Measurements from ENCODE around the gene GTF2E1. TPM values are rescaled to one million over a fixed set of nuclear protein-coding genes. Genes with fewer than 3 reads are reported as not detected.
"Not testable (repeated sequence)": the region's sequence is repeated elsewhere in the genome, so short reads cannot be mapped to it uniquely, and the experiment has no call there.

The GTF2E1 gene
- total RNA-seq, 1 experiment from 2014 or later = 14.5 TPM

DNA sequence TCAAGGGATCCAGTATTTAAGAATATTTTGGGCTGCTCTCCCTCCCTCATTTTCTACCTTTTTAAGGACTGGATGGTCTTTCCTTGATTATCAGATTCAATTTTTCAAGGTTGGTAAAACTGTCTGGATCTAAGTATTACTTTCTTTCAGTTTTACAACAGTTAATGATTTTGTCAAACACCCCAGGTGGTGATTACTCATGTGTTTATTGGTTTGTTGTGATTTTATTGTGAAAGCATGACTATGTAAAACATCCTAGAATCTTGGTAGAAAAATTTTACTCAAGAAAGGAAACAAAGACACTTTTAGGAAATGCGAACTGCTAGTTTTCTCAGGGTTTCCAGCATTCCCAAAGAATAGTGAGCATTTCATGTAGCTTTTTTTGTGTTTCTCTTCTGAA is 7.3 kb downstream of the GTF2E1 start:
- no peak for DNase-seq (ENCODE audit: low read depth)
- in situ Hi-C loops (cut with HindIII; ENCODE audit: low pct_unique_long_range_greater_than_20kb, low sequenced_read_pairs) = no loop called here

DNA sequence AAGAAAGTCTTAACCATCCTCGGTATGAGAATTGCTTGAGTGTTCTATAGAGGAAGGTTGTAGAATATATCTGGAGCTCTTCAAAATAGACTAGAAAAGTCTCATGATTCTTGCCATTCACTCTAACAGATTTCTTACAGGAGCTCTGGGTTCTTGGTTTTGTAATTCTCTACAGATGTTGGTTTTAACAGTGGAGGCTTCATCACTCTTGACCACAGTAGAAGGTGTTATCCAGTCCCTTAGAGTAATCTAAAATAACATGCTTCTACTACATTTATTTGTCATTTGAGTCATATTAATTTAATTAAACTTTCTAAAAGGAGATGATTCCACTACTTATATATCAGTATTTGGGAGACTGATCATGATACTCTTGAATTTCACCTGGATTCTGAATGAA is 9.7 kb downstream of the GTF2E1 start:
- in situ Hi-C loops (cut with HindIII; ENCODE audit: low pct_unique_long_range_greater_than_20kb, low sequenced_read_pairs) = no loop called here
- DNase-seq (ENCODE audit: low read depth) = no peak

DNA sequence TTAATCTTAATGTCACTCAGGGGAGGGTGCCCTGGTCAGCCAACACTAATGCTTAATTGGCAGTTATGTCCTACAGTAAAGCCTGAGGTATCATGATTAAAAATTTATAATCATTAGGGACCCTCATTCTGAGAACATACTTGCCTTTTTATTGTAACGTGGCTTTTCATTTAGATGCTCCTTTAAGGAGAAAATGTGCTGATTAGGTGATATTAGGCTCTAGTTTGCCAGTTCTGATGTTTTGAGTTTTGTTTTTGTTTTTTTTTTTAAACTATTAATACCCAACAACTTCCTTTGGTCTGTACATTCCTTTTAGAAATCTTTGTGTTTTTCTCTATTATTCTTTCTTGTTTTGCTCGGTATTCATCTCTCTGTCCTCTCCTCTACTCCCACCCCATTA is 10.3 kb downstream of the GTF2E1 start:
- in situ Hi-C loops (cut with HindIII; ENCODE audit: low pct_unique_long_range_greater_than_20kb, low sequenced_read_pairs) = no loop called here
- no peak for DNase-seq (ENCODE audit: low read depth)

DNA sequence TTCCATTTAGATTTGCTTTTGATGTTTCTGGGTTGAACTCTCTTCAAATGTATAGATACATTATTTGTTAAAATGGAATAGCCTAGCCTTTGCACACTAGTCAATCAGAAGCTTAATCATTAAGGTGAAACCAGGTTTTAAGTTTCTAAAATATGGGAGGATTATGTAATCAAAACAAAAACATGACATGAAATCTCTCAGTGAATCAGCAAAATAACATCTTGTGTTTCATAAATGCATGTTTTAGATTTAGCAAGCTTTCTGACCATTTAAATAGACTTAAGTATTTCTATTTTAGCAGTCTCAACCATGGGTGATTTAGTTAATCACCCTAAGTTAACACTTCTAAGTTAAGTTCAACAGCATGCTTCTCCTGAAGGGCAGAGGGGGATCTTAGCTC is 11.3 kb downstream of the GTF2E1 start:
- in situ Hi-C loops (cut with HindIII; ENCODE audit: low pct_unique_long_range_greater_than_20kb, low sequenced_read_pairs) = no loop called here
- no peak for DNase-seq (ENCODE audit: low read depth)

DNA sequence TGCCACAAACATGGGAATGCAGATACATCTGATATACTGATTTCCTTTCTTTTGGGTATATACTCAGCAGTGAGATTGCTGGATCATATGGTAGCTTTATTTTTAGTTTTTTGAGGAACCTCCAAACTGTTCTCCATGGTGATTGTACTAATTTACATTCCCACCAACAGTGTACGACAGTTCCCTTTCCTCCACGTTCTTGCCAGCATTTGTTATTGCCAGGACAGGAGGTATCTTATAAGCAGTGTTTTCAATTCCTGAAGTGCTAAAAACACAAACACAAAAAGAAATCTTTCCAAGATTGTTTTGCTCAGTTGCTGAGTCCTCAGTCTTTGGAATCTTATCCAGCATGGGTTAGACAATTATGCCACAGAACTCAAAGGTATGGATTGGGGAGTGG is 13.5 kb downstream of the GTF2E1 start:
- in situ Hi-C loops (cut with HindIII; ENCODE audit: low pct_unique_long_range_greater_than_20kb, low sequenced_read_pairs) = no loop called here
- no peak for DNase-seq (ENCODE audit: low read depth)

DNA sequence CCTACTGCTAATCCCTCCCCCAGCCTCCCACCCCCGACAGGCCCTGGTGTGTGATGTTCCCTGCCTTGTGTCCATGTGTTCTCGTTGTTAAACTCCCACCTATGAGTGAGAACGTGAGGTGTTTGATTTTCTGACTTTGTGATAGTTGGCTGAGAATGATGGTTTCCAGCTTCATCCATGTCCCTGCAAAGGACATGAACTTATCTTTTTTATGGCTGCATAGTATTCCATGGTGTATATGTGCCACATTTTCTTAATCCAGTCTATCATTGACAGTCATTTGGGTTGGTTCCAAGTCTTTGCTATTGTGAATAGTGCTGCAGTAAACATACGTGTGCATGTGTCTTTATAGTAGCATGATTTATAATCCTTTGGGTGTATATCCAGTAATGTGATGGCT is 16.0 kb downstream of the GTF2E1 start:
- in situ Hi-C loops (cut with HindIII; ENCODE audit: low pct_unique_long_range_greater_than_20kb, low sequenced_read_pairs) = not testable (repeated sequence)

DNA sequence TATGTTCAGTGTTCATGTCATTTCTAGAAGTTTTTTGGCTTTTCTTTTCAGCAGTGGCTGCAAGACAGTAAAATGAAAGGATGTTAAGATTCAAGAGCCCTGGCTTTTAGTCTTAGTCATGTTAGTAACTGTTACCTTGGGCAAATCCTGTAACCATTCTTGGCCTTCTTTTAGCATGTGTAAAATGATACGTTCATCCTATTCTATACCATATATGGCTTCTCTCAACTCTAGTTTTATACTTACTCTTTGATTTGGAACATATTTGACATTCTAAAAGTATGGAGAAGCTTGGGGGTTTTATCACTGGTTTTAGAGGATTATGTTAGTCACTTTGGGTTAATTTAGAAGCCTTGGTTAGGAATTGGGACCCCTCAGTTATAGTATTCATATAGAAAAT is 20.1 kb downstream of the GTF2E1 start:
- no peak for DNase-seq (ENCODE audit: low read depth)

More for the DNA sequence above, 16.0 kb downstream of the GTF2E1 start:
- not testable (repeated sequence) for DNase-seq (ENCODE audit: low read depth)

DNA sequence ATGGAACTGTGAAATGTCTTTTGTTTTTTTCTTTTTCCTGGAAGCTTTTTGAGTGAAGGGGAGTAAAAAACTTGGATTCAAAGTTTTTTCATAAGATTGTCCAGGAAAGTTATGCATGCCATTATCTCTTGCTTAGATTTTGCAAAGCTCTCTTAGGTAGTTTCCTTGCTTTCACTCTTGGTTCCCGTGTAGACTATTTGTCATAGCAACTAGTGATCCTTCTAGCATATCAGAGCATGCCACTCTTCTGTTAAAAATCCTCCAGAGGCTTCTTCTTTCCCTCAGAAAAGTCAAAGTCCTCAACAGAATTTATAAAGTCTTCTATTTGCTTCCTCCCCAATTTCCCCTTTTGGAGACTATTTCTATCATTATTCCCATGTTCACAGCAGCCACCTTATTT is 21.1 kb downstream of the GTF2E1 start:
- in situ Hi-C loops (cut with HindIII; ENCODE audit: low pct_unique_long_range_greater_than_20kb, low sequenced_read_pairs) = no loop called here
- DNase-seq (ENCODE audit: low read depth) = no peak

More for the DNA sequence above, 20.1 kb downstream of the GTF2E1 start:
- in situ Hi-C loops (cut with HindIII; ENCODE audit: low pct_unique_long_range_greater_than_20kb, low sequenced_read_pairs) = no loop called here

DNA sequence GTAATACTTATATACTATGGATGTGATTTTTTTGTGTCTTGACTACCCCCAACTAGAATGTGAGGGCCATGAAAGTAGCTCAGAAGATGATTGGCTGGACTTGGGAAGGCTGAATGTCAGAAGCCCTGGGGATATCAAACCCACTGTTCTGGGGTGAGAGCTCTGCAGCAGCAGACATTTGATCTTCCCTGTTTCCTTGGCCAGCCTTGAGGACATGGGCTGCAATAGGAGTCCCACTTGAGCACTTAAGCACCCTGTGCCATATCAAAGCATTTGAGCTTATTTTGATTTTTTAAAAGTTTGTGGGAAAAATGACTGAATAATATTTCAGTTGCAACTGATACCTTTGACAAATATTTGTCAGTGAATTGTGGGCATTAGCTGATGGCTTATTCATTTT is 21.7 kb downstream of the GTF2E1 start:
- DNase-seq (ENCODE audit: low read depth) = no peak
- in situ Hi-C loops (cut with HindIII; ENCODE audit: low pct_unique_long_range_greater_than_20kb, low sequenced_read_pairs) = no loop called here

DNA sequence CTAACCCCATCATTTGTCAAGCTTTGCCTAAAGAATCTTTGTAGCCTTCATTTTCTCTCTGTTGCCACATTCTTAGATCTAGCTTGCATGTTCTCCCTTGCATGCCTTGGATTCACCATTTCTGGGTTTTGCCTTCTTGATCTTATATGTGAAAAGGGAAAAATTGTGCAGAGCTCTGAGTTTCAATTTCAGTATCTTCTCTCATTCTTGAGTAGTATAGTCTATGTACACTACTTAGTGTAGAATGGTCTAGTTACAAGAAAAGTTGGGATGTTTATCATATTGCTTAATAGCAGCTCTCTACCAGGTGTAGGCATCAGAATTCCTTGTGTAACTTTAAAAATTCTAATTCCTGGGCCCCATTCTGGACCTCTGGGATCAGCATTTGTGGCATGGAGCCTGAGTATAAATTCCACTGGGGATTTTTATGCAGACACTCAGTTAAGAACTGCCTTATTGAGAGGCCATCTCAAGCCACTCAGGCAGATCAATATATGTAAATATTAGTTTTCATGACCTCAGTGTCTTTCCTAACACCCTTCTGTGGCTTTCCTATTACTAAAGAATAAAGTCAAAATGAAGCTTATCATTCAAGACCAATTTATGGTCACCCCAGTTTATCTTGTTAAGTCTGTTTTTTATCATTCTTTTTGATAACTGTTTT is 23.4 kb downstream of the GTF2E1 start:
- DNase-seq (ENCODE audit: low read depth) = no peak
- in situ Hi-C loops (cut with HindIII; ENCODE audit: low pct_unique_long_range_greater_than_20kb, low sequenced_read_pairs) = no loop called here

DNA sequence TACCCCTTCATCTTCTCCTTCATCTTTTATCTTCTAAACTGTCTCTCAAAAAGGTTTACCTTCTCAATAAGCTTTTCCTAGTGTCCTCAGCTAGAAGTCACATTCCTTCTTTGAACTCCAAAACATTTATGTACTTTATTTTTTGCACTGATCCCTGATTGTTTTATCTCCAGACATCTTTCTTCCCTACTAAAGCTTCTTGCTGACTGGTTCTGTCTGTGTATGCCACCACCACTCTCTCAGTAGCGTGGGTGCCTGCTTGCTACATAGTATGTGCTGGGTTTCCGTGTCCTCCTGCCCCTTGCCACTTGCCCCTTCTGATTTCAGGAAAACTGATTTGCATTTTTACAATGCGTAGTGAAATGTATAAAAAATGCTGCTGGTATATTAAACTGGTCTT is 24.0 kb downstream of the GTF2E1 start:
- in situ Hi-C loops (cut with HindIII; ENCODE audit: low pct_unique_long_range_greater_than_20kb, low sequenced_read_pairs) = no loop called here
- no peak for DNase-seq (ENCODE audit: low read depth)

DNA sequence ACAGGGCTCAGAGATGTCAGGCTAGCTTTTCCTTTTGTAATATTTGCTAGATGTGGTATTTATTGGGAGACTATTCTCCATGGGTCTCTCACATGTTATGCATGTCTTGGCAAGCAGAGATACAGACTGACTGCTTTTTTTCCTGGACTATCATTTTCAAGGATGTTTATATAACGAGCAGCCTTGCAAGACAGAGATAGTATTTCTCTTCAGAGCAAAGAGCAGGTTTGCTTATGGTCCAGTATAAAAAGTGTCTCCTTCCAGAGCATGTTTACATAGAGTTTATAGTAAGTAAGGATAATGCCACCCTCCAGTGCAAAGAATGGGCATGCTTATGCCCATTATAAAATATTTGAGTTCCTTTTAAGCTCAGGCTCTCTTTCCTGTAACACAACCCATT is 24.6 kb downstream of the GTF2E1 start:
- no peak for DNase-seq (ENCODE audit: low read depth)
- in situ Hi-C loops (cut with HindIII; ENCODE audit: low pct_unique_long_range_greater_than_20kb, low sequenced_read_pairs) = no loop called here

DNA sequence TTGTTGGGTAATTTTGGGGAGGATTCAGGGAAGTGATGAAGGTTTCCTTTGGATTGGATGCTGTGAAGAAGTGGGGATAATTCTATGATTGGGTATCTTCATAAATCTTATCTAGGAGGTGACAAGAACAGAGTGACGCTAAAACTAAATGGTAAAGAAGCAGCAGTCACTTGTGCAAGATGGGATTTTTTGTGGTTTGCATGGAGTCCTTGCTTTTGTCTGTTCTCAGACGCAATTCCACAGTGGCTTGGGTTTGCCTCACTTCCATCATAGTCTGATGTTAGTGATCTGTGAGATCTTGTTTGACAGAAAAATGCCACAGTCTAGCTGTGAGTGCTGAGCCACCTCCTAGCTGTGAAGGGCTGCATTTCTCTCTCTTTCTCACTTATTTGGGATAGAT is 26.9 kb downstream of the GTF2E1 start:
- in situ Hi-C loops (cut with HindIII; ENCODE audit: low pct_unique_long_range_greater_than_20kb, low sequenced_read_pairs) = no loop called here
- DNase-seq (ENCODE audit: low read depth) = no peak

DNA sequence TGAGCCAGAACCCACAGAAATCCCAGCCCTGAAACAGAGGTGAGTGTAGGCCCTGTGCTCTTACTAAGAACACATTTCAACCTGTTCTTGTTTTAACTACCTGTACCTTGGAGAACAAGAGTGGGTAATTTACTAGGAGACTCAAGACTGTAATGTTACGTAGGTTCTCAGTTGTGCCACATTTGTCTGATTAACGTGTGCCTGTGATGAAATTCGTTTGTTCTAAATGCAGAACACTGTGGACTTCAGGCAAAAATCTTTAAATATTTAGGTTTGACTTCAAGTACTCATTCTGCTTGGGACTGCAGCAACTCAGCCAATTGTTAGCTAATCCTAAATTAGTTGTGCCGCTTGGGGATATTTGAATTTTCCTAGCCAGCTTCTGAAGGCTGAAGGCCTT is 28.3 kb downstream of the GTF2E1 start:
- DNase-seq (ENCODE audit: low read depth) = no peak
- in situ Hi-C loops (cut with HindIII; ENCODE audit: low pct_unique_long_range_greater_than_20kb, low sequenced_read_pairs) = no loop called here

DNA sequence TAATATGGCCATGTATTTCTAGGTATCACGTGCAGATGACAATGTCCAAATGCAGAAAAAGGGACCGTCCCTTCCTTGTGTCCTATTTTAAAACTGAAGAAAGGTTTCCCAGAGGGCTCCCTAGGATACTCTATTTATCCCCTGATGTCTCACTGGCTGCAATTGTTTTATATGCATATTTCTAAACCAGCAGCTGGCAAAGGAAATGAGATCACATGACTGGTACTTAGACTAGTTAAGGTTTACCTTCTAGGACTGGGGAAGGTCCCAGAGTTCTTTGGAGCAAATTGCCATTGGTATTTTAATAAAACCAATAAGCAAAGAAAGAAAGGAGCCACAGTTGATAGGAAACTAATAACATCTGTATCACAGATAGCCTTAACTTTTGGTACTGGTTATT is 29.5 kb downstream of the GTF2E1 start:
- DNase-seq (ENCODE audit: low read depth) = no peak
- in situ Hi-C loops (cut with HindIII; ENCODE audit: low pct_unique_long_range_greater_than_20kb, low sequenced_read_pairs) = no loop called here

DNA sequence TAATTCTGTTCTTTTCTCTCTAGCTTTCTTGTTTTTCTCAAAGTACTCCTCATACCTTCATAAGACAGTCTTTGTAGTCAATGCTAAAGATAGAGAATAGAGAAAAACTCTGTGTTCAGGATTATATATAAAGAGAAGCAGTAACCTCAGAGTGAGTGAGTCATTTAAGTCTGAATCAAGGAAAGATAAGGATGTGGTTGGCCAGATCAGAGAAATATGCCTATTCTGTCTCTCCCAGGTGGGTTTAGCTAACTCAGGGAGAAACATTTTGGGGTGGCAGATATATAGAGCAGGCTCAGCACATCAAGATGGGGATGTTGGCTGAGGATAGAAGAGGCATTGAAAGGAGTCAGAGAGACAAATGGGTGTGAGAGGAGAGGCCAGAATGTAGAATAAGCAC is 31.4 kb downstream of the GTF2E1 start:
- in situ Hi-C loops (cut with HindIII; ENCODE audit: low pct_unique_long_range_greater_than_20kb, low sequenced_read_pairs) = no loop called here
- DNase-seq (ENCODE audit: low read depth) = no peak

DNA sequence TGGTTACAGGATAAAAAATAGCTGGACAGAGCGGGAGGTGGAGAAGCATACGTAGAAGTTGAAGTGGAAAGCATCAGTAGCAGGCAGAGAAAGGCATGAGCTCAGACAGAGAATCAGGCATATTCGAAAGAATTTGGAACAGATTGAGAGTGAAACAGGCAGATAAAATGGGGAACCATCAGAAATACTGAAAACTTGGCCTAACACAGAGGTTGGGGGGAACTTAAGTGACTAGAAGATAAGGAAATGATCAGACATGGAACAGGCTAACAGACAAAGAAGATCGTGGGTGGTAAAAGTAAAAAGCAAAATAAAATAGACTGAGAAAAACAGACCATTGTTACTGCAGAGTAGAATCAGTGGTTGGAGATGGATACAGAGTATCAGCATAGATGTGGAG is 32.9 kb downstream of the GTF2E1 start:
- in situ Hi-C loops (cut with HindIII; ENCODE audit: low pct_unique_long_range_greater_than_20kb, low sequenced_read_pairs) = no loop called here
- no peak for DNase-seq (ENCODE audit: low read depth)

DNA sequence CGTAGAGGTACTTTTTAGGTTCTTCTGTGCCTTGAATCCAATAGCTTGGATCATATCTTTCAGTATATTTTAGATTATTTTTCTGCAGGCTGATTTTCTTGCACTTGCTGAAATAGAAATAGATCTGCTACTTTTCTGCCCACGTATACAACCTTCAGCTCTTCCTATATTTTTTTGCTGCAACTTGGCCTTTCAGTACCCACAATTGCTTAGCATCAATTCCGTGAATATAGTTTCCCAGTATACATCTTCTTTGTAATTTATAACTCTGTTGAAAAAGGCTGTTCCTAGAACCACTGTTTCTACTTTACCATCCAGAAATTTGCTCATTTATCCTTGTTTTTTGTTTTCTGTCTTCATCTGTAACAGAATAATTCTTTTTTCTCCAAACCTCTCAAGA is 36.2 kb downstream of the GTF2E1 start:
- in situ Hi-C loops (cut with HindIII; ENCODE audit: low pct_unique_long_range_greater_than_20kb, low sequenced_read_pairs) = no loop called here
- no peak for DNase-seq (ENCODE audit: low read depth)

DNA sequence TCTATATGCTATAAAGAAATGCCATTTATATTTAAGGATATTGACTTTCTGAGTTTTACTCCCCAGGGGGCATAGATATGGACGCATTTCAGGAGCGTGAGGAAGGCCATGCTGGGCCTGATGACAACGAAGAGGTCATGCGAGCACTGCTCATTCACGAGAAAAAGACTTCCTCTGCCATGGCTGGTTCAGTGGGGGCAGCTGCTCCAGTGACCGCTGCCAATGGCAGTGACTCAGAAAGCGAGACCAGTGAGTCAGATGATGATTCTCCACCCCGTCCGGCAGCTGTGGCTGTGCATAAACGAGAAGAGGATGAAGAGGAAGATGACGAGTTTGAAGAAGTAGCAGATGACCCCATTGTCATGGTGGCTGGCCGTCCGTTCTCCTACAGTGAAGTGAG is 38.4 kb downstream of the GTF2E1 start:
- in situ Hi-C loops (cut with HindIII; ENCODE audit: low pct_unique_long_range_greater_than_20kb, low sequenced_read_pairs) = no loop called here
- DNase-seq (ENCODE audit: low read depth) = peak; percentile 76

DNA sequence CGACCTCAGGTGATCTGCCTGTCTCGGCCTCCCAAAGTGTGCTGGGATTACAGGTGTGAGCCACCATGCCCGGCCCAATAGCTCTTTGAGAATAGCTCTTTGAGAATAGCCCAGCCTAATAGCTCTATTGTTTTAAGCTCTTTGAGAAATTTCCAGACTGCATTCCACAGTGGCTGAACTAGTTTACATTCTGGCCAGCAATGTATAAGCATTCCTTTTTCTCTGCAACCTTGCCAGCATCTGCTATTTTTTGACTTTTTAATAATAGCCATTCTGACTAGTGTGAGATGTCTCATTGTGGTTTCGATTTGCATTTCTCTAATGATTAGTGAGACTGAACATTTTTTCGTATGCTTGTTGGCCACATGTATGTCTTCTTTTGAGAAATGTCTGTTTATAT is 43.3 kb downstream of the GTF2E1 start:
- in situ Hi-C loops (cut with HindIII; ENCODE audit: low pct_unique_long_range_greater_than_20kb, low sequenced_read_pairs) = not testable (repeated sequence)

DNA sequence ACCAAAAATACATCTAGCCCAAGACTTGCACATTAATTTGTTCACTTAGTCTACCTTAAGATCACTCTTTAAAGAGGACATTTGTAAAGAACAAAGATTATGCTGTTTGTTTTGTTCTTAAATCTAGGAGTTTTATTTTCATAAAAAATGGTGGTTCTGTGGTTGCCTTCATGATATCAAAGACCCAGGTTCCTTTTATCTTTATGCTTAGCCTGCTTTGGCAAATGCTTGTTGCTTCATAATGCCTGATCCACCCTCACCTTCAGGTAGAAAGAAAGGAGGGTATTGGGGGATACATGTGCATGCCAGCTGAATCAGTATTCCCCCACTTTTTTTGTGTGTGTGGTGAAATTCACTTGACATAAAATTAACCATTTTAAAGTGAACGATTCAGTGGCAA is 48.5 kb downstream of the GTF2E1 start:
- in situ Hi-C loops (cut with HindIII; ENCODE audit: low pct_unique_long_range_greater_than_20kb, low sequenced_read_pairs) = no loop called here
- DNase-seq (ENCODE audit: low read depth) = no peak

More for the DNA sequence above, 43.3 kb downstream of the GTF2E1 start:
- not testable (repeated sequence) for DNase-seq (ENCODE audit: low read depth)

Data from Caki2 (cell line).